GM10266 (cell line): ENCODE results near the gene RPGRIP1.
"Not testable (repeated sequence)": the region's sequence is repeated elsewhere in the genome, so short reads cannot be mapped to it uniquely, and the experiment has no call there.

ENCODE experiments used
- DNase-seq: peaks from one replicate; pipeline ENCODE4 v3.0.0; 2012; ENCODE audit errors: extremely low spot score
- CTCF ChIP-seq: IDR thresholded peaks from 2 replicates; pipeline ENCODE4 v1.5.1; 2012; ENCODE audit warnings: mild to moderate bottlenecking, low read depth; ENCODE audit not compliant: control insufficient read depth, insufficient read depth; ENCODE audit errors: missing control alignments

The RPGRIP1 gene

DNA sequence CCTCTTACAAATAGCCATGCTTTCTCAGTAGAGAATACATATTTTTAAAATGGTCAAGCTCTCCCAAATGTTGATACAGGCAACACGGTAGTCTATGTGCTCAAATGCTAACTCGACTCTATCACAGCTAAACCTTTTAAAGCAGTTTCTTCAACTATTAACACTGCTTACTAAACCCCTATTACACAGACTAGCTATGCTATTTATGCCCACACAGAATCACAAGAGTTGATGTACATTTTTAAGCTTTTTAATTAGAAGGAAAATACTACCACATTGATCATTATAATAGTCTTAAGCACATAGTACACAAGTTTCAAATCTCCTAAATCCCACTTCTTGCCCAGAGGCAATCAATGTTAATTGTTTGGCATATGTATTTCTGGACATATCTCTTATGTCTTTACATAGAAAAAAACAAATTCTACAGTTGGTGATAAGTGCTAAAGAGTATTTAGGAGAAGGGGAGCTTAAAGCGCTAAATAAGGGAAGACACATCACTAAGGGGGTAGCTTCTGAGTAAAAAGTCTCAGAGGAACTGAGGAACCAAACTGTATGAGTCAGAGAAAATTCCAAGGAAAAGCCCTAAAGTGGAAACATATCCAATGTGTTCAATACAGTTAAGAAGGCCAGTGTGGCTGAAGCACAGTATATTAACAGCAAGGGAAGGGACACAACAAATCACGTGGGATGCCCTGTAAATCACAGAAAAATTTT is 24.3 kb upstream of the RPGRIP1 start:
- TF ChIP-seq CTCF, result no peak
- DNase-seq, result no peak

DNA sequence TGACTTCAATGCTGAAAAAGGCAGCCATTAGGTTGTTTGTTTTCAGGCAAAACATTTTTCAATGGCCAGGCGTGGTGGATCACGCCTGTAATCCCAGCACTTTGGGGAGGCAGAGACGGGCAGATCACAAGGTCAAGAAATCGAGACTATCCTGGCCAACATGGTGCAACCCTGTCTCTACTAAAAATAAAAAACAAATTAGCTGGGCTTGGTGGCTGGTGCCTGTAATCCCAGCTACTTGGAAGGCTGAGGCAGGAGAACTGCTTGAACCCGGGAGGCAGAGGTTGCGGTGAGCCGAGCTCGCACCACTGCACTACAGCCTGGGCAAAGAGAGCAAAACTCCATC is 23.8 kb upstream of the RPGRIP1 start:
- DNase-seq, result not testable (repeated sequence)

- DNase-seq, result no peak
- TF ChIP-seq CTCF, result no peak
Measured at GRCh38 chr14:21256539-21257393, 23.1 kb upstream of the RPGRIP1 start.

- no peak for DNase-seq
- no peak for TF ChIP-seq CTCF
Measured at GRCh38 chr14:21257394-21257909, 22.4 kb upstream of the RPGRIP1 start.

DNA sequence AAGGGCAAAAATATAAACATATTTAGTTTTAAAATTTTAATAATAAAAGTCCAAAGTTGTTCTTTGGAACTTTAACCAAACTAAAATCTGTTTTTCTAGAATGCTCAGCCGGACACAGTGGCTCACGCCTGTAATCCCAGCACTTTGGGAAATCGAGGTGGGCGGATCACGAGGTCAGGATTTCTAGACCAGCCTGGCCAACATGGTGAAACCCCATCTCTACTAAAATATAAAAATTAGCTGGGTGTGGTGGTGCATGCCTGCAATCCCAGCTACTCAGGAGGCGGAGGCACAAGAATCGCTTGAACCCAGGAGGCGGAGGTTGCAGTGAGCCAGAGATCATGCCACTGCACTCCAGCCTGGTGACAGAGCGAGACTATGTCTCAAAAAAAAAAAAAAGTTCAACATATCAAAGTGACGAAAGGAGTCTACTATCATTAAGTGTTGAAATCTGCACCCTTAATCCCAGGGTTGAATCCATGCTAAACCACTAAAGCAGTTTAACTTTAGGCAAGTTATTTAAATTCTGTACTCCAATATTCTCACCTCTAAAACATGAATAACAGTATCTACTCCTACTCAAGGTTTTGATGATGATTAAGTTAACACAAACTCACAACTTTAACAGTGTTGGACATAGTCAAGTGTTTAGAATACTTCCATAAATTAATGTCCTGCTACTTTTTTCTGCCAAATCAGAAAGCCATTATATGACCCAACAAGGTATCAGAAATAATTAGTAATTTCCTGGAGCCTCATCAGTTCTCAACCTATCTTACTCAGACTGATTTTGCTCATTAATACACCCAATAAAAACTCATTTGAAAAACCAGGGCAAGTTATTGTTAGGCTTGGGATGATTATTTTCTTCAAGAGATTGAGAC is 21.6 kb upstream of the RPGRIP1 start:
- no peak for DNase-seq
- no peak for TF ChIP-seq CTCF

GRCh38 chr14:21258889-21259787 is 20.7 kb upstream of the RPGRIP1 start:
- DNase-seq, result no peak
- TF ChIP-seq CTCF, result no peak
